HG02571 (cell line): Measurements from ENCODE around the gene FARS2.

ENCODE experiments used
- ATAC-seq: cut with Tn5 transposase; IDR thresholded peaks from one replicate; pipeline ENCODE4 v1.9.1; 2021; ENCODE audit warnings: mild to moderate bottlenecking, moderate library complexity; ENCODE audit not compliant: unreplicated experiment

FARS2 gene

DNA sequence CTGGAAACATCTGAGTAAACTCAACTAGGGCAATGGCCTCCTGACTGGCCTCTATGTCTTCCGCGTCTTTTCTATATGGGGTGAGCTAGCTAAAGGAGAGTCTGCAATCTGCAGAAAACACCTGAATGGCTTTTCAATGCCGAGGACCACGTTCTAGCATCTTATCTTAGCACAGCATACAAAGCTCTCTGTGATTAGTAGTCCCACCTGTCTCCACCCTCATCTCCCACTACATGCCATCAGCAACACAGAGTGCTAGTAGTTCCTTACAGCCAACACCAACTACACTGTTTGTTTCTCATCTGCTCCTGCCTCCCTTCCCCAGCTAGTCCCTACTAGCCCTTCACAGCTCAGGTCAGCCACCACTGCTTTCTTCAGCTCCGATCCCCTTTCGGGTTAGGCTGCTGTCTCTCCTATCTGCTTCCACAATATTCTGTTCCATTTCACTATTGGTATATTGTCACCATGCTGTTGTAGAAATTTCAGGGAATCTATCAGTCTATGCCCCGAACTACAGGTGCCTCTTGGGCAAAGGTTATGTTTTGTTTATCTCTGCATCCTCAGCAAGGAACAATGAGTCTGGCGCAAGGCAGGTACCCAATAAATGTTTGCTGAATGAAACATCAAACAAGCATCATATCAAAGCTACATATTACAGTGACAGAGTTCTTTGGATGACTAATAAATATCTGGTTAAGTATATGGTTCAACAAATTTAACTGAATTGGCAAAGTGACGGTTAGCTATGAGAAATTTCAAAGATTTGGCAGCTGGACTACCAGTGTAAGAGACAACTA, 12.8 kb upstream of the FARS2 start:
- no peak for ATAC-seq

DNA sequence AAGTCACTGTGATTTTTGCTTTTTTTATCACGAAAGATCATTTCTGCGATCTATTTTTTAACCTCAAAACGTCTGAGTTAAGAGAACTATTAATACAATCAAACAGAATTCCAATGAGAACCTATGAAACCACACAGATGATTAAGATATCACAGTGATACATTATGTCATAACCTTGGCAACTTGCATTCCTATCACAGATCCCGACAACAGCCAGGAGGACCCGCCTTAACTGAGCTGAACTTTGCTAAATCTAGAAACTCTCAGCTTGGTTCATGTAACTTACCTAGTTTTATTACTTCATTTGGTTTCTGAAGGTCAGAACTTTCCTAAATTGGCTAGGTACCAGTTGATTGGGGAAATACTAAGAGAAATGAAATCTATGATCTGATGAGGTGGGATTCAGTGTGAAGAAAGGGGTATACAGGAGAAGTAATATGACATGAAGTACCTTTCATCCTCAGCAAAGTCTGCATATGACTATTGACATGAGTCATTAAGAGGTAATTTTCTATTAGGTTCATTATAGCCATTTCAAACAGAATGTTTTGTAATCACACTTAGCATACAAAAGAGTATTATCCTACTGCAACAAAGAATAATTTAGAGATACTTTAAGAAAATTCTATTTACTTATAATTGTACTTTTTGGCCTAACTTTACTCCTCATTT, 11.7 kb upstream of the FARS2 start:
- ATAC-seq = no peak

DNA sequence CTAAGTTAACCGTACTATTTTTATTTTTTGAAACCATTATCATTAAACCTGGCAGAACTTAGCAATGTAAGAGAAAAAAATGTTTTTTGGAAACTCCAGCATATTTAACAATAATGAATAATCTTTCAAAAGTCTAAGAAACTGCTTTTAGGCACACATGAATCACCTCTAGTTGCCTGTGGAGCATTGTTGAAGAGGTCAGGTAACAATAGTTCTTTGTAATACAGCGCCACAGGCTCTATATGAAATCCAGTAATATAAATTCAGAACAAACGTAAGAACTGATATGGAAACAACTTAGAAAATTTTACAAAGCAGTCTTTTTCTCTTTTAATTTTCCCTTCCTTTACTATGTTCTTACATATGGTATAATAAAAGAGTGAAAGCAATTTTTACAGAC, 10.9 kb upstream of the FARS2 start:
- no peak for ATAC-seq

DNA sequence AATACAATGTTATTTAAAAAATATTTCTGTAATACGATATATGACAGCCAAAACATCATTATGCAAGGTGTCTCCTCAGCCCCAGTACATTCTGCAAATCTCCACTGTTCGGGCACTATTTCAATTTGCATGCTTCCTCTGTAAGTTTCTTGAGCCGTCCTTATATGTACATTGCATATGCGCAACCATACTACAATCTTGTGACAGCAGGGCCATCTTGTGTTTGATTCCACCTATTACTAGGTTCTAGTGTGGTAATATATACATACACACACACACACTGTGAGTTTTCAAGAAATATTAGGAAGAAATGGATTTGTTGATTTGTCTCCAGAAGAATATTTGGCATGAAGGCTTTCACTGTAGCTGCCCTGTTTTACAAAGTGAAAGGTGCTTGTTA, 10.4 kb upstream of the FARS2 start:
- ATAC-seq = no peak

GRCh38 chr6:5256952-5257351, 4.4 kb upstream of the FARS2 start:
- ATAC-seq = no peak

DNA sequence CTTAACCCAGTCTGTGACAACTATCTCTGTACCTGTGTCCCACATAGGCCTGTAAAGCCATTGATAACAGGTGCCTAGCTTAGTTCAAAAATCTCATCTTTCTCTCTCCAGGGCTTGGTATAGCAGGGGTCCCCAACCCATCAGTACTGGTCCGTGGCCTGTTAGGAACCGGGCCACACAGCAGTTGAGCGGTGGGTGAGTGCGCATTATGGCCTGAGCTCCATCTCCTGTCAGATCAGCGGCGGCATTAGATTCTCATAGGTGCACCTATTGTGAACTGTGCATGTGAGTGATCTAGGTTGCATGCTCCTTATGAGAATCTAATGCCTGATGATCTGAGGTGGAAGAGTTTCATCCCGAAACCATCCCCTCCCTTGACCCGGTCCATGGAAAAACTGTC, 3.9 kb upstream of the FARS2 start:
- ATAC-seq = no peak

- no peak for ATAC-seq
These were observed 1.9 kb upstream of the FARS2 start for GRCh38 chr6:5259428-5259827.

- peak; percentile 64 for ATAC-seq
These were observed 1.1 kb upstream of the FARS2 start for GRCh38 chr6:5260111-5260620.

DNA sequence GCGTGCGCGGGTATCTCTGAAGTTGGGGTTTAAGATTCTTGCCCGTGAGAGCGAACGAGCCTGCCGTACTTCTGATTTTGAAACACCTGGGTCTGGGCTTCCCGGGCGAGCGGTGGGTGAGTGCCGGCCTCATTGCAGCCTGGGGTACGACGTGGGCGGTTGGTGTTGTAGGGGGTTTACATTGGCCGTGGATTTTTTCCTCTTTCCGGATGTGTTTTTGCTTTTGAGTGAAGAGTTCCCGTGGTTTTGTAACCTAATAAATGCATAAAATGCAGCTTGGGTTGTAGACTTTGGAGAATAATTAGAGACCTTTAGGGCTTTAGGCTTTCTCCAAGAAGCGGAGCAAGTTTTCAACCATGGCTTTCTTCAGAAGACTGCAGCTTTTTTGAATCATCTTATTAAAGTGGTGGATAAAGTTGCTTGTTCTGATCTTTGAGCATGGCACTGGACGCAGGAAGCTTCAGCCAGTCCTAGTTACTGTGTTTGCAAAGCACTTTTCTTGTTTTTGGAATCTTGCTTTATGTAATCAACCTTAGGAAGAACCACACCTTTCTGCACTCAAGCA, 314 bp downstream of the FARS2 start:
- no peak for ATAC-seq

- no peak for ATAC-seq
These were observed 5.1 kb downstream of the FARS2 start for GRCh38 chr6:5266423-5266822.

DNA sequence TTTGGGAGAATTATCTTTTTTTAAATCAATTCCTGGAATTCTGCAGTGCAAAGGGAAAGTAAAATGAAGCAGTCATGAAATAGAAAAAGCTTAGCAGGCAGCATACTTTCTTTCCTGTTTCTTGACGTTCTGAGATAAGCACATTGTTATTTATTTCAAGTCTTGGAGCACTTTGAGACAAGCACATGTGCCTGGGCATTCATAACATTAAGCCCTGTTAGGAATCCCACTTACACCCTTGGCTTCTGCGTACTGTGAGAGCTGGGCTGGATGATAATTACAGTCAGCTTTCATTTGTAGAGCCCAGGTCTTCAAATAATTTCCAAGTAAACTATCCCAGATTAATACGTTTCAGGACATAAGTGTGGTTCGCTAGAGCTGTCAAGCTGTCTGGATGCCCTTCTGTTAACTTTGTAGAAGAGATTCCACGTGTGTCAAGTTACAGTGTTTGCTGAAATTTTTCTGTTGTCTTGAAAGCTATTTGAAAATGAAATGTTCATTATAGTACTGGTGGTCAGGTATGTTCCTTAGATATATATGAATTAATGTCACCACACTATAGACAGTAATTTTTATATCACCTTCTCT, 8.9 kb downstream of the FARS2 start:
- no peak for ATAC-seq

- ATAC-seq = no peak
These were observed 10.6 kb downstream of the FARS2 start for GRCh38 chr6:5271926-5272325.

DNA sequence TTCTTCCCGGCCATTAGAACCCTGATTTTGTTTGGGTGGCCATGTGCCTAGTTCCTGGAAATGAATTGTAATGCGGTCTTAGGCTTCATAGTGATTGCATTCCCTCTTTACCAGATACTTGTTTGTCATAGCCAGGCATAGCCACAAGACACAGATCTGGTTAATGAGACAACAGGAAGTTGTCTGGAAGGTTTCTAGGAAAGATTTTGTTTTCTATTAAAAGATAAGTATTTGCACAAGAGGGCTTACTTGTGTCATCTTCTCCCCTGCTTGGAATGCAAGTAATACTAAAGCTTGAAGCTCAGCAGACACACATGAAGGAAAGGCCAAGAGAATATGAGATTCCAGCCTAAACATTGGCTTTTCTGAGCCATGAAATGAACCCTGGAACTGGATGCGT, 12.9 kb downstream of the FARS2 start:
- ATAC-seq = no peak

DNA sequence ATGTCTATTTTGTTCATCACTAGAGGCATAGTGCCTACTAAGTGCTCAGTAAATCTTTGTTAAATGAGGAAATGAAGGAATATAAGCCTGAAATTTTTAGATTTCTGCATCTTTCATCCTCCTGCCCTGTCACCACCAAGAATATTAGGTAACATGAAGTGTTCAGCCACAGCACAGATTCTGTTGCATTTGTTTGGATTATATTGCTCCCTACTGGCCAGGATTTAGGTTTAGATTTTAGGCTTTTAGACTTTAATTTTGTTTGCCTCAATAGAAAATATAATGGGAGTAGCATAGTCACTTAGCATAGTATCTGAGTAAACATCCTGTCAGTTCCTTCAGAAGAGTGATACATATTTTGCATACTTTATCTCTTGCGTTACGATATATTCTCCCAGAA, 14.2 kb downstream of the FARS2 start:
- ATAC-seq = no peak

GRCh38 chr6:5276581-5276980, 15.3 kb downstream of the FARS2 start:
- no peak for ATAC-seq

DNA sequence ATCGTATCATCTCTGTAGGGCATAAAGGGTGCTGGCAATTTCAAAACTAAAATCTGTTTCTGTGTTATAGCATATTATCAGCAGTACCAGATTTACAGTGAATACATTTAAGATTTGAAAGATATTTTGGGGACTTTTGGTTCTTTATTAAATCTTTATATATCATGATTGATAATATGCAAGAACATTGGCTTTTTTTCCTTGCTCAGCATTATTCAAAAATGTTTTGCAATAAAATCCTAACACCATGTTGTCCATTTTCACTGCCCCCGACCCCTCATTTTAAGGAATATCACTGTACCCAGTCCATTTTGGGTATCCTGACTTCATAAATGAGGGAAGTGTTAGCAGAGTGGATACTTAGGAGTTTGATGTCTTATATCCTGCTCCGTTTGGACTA, 16.3 kb downstream of the FARS2 start:
- no peak for ATAC-seq

GRCh38 chr6:5278047-5278446, 16.7 kb downstream of the FARS2 start:
- ATAC-seq = peak; percentile 77

GRCh38 chr6:5278565-5279120, 17.3 kb downstream of the FARS2 start:
- ATAC-seq = no peak

GRCh38 chr6:5279891-5280338, 18.6 kb downstream of the FARS2 start:
- no peak for ATAC-seq

- ATAC-seq = no peak
These were observed 19.6 kb downstream of the FARS2 start for GRCh38 chr6:5280920-5281319.

GRCh38 chr6:5282191-5282623, 20.9 kb downstream of the FARS2 start:
- ATAC-seq = no peak
